ENCODE data around the gene ZNF438.
"Not testable (repeated sequence)": the region's sequence is repeated elsewhere in the genome, so short reads cannot be mapped to it uniquely, and the experiment has no call there.

The ZNF438 gene

DNA sequence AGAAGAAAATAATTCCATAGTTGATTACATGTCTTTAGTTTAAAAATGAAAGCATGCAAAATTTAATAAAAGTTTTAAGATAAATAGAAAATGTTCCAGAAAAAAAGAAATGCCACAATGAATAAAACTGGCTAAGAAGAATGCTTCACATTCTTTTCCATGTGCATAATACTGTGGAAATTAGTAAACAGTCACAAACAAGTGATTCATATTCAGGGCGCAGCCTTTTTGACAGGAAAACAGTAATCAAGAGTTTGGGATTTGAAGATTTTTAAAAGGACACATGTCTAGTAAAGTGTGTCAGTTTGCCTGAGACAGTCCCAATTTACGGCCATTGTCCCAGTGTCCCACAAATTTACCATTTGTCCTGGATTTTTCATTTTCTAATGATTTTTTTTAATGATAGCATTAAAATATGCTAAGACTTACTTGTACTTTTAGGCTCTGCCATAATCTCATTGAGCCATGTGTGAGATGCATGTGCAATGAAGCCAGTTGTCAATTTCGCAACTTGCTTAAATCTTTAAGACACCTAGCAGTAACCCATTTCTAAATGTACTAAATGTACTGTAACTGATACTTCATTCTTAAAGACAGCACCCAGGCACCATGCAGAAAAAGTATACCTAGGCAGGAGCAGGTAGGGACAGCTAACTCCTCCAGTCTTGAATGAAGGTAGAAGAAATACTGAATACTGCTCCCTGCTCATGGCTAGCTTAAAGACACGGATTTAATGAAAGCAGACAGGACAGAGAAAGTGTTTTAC, 46.9 kb downstream of the ZNF438 start:
- in situ Hi-C loops (cut with MboI; ENCODE audit: low pct_unique_long_range_greater_than_20kb, low sequenced_read_pairs, unreplicated experiment), result no loop called here
- TF ChIP-seq, protein P1, sequence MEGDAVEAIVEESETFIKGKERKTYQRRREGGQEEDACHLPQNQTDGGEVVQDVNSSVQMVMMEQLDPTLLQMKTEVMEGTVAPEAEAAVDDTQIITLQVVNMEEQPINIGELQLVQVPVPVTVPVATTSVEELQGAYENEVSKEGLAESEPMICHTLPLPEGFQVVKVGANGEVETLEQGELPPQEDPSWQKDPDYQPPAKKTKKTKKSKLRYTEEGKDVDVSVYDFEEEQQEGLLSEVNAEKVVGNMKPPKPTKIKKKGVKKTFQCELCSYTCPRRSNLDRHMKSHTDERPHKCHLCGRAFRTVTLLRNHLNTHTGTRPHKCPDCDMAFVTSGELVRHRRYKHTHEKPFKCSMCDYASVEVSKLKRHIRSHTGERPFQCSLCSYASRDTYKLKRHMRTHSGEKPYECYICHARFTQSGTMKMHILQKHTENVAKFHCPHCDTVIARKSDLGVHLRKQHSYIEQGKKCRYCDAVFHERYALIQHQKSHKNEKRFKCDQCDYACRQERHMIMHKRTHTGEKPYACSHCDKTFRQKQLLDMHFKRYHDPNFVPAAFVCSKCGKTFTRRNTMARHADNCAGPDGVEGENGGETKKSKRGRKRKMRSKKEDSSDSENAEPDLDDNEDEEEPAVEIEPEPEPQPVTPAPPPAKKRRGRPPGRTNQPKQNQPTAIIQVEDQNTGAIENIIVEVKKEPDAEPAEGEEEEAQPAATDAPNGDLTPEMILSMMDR (IDR thresholded peaks at IDR 0.05; ENCODE audit: extremely low read depth, insufficient read depth, missing control alignments), result no peak
- DNase-seq (ENCODE audit: low spot score), result no peak

DNA sequence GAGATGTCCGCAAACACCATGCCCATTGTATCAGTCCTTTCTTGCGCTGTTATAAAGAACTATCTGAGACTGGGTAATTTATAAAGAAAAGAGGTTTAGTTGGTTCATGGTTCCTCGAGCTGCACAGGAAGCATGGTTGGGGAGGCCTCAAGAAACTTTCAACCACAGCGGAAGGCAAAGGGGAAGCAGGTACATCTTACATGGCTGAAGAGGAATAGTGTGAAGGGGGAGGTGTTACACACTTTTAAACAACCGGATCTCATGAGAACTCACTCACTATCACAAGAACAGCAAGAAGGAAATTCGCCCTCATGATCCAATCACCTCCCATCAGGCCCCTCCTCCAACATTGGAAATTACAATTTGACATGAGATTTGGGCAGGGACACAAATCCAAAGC, 48.5 kb downstream of the ZNF438 start:
- DNase-seq (ENCODE audit: low spot score), result not testable (repeated sequence)

DNA sequence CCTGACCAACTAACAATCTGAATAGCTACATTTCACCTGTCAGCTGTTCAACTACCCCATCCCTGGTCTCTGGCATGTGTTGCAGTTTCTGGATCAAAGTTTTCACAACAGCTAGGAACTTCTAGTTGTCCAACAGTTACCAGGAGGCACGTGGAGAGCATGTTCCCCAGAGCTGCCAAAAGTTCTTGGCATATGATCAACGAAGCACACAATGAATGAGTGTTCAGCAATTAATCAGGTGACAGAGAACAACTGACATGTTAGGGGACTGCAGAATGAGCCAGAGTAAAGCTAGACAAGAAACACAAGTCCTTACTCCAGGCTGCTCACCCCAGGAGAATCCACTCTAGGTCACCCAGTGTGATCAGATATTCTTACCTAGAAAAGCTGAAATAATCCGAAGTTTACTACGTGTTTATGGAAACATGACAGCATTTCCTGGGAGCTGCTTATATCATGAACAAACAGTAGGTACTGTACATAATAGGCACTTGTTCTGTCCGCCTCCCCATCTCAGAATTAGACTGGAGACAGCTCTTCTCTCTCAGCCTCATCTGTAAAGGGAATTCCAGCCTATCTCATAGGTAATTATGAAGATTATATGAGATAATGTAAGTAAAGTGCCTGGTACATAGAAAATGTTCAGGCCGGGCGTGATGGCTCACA, 50.6 kb downstream of the ZNF438 start:
- DNase-seq (ENCODE audit: low spot score), result no peak
- TF ChIP-seq, protein P1 (IDR thresholded peaks at IDR 0.05; ENCODE audit: extremely low read depth, insufficient read depth, missing control alignments), result no peak
- in situ Hi-C loops (cut with MboI; ENCODE audit: low pct_unique_long_range_greater_than_20kb, low sequenced_read_pairs, unreplicated experiment), result no loop called here

More for the DNA sequence above, 48.5 kb downstream of the ZNF438 start:
- in situ Hi-C loops (cut with MboI; ENCODE audit: low pct_unique_long_range_greater_than_20kb, low sequenced_read_pairs, unreplicated experiment), result not testable (repeated sequence)

DNA sequence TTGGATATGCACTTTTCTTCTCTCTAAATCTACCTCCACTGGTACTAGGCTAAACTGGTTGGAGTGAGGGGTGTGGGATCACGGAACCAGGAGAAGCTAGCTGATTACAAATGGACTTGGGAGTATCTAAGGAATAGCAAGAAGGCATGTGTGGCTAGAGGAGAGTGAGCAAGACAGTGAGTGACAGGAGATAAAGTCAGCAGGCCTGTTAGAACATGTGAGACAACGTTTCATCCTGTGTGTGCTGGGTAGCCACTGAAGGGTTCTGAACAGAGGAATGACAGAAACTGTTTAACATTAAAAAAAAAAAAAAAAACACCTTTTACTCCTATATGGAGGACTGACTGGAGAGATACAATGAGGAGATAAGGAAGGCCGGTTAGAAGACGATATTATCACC, 51.7 kb downstream of the ZNF438 start:
- no peak for DNase-seq (ENCODE audit: low spot score)
- TF ChIP-seq, protein P1 (IDR thresholded peaks at IDR 0.05; ENCODE audit: extremely low read depth, insufficient read depth, missing control alignments), result no peak
- in situ Hi-C loops (cut with MboI; ENCODE audit: low pct_unique_long_range_greater_than_20kb, low sequenced_read_pairs, unreplicated experiment), result no loop called here

DNA sequence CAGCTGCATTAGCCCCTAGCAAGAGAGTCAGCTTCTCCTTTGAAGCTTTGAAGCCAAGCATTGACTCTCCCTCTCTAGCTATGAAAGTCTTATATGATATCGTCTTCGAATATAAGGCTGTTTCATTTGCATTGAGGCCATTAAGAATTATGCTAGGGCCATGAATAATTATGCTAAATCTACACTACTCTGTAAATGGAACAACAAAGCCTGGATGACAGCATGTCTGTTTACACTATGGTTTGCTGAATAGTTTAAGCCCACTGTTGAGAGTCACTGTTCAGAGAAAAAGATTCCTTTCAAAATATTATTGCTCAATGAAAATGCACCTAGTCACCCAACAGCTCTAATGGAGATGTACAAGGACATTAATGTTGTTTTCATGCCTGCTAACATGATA, 52.8 kb downstream of the ZNF438 start:
- in situ Hi-C loops (cut with MboI; ENCODE audit: low pct_unique_long_range_greater_than_20kb, low sequenced_read_pairs, unreplicated experiment), result no loop called here
- DNase-seq (ENCODE audit: low spot score), result no peak
- TF ChIP-seq, protein P1 (IDR thresholded peaks at IDR 0.05; ENCODE audit: extremely low read depth, insufficient read depth, missing control alignments), result no peak

DNA sequence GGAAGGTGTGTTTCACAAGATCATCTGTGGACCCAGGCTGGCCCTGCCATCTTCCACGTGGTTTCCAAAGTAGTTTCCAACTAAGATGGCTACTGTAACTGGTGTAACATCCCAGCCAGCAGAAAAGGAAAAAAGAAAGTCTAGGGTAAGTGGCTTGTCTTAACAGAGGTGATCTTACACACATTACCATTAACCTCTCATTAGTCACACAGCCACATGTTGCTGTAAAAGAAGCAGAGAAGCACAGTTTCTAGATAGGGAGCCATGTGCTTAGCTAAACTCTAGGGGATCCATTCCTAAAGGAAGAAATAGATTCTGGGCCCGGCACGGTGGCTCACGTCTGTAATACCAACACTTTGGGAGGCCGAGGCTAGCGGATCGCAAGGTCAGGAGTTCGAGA, 54.3 kb downstream of the ZNF438 start:
- in situ Hi-C loops (cut with MboI; ENCODE audit: low pct_unique_long_range_greater_than_20kb, low sequenced_read_pairs, unreplicated experiment), result no loop called here
- no peak for DNase-seq (ENCODE audit: low spot score)
- TF ChIP-seq, protein P1 (IDR thresholded peaks at IDR 0.05; ENCODE audit: extremely low read depth, insufficient read depth, missing control alignments), result no peak

DNA sequence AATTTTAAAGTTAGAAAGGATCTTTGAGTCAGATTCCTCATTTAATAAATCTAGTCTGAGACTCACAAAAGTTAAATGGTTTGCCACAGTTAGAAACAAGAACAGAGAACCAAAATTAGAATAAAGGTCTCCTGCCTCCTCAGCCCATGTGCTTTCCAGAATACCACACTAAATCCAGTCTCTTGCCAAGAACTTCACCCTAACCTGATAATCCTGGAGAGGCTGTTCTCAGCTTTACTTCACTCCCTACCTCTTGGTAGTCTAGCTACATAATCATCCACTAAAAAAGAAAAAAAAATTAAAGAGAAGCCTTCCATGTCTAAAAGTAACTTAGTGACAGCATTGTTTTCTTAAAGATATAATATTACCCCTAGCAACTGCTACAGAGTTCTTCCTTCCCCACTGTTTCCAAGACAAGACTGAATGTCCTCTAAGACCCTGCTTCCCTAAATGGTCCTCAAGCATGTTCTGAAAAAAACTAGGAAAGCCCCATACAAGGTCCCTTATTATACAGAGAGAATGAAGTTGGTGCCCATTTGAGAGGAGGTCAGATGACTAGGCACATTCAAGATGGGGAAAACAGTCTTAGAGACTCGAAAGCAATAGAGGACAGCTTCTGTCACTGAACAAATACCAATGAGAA, 56.8 kb downstream of the ZNF438 start:
- TF ChIP-seq, protein P1 (IDR thresholded peaks at IDR 0.05; ENCODE audit: extremely low read depth, insufficient read depth, missing control alignments), result no peak
- no peak for DNase-seq (ENCODE audit: low spot score)
- in situ Hi-C loops (cut with MboI; ENCODE audit: low pct_unique_long_range_greater_than_20kb, low sequenced_read_pairs, unreplicated experiment), result no loop called here
